ENCODE measurements around the gene HOXB4.
A peak's percentile ranks its signal among the peaks of the same experiment; 100 is the strongest.

HOXB4 gene

GRCh38 chr17:48577946-48578615, at the start of gene HOXB4:
Gene HOXB4 (minus strand): TSS chr17:48578350. CDS start chr17:48578319, 31 bp downstream.
- peak; percentile 46 to 74 (median 52) for DNase-seq (ENCODE audit: low read depth in 3 of 3)

GRCh38 chr17:48627118-48627597, 49.0 kb upstream of the HOXB4 start:
- no peak for DNase-seq (ENCODE audit: low read depth in 3 of 3)

- peak in 2 of 3 experiments; percentile 21 to 40 for DNase-seq (ENCODE audit: low read depth in 3 of 3)
Observed at GRCh38 chr17:48626245-48627117, 48.3 kb upstream of the HOXB4 start, which contains the start of gene HOXB9. Gene HOXB9 (minus strand): TSS chr17:48626358. CDS start chr17:48626269, 89 bp downstream.

- DNase-seq (ENCODE audit: low read depth in 3 of 3): peak in 1 of 3 experiments; percentile 44
Observed at GRCh38 chr17:48625495-48626244, 47.5 kb upstream of the HOXB4 start.

GRCh38 chr17:48624544-48625494, 46.7 kb upstream of the HOXB4 start:
- no peak for DNase-seq (ENCODE audit: low read depth in 3 of 3)

GRCh38 chr17:48624118-48624517, 46.0 kb upstream of the HOXB4 start:
- DNase-seq (ENCODE audit: low read depth in 3 of 3): no peak

- no peak for DNase-seq (ENCODE audit: low read depth in 3 of 3)
Observed at GRCh38 chr17:48623583-48623982, 45.4 kb upstream of the HOXB4 start.

GRCh38 chr17:48622857-48623256, 44.7 kb upstream of the HOXB4 start:
- no peak for DNase-seq (ENCODE audit: low read depth in 3 of 3)

- no peak for DNase-seq (ENCODE audit: low read depth in 3 of 3)
Observed at GRCh38 chr17:48621410-48622392, 43.6 kb upstream of the HOXB4 start.

- no peak for DNase-seq (ENCODE audit: low read depth in 3 of 3)
Observed at GRCh38 chr17:48620461-48621139, 42.5 kb upstream of the HOXB4 start.

GRCh38 chr17:48619826-48620449, 41.8 kb upstream of the HOXB4 start:
- no peak for DNase-seq (ENCODE audit: low read depth in 3 of 3)

- peak; percentile 67 to 80 (median 73) for DNase-seq (ENCODE audit: low read depth in 3 of 3)
Observed at GRCh38 chr17:48618256-48618896, 40.2 kb upstream of the HOXB4 start.

- DNase-seq (ENCODE audit: low read depth in 3 of 3): no peak
Observed at GRCh38 chr17:48617471-48618255, 39.5 kb upstream of the HOXB4 start.

- no peak for DNase-seq (ENCODE audit: low read depth in 3 of 3)
Observed at GRCh38 chr17:48616717-48617470, 38.7 kb upstream of the HOXB4 start.

GRCh38 chr17:48615963-48616716, 38.0 kb upstream of the HOXB4 start:
- no peak for DNase-seq (ENCODE audit: low read depth in 3 of 3)
